ENCODE results near the gene ANO10.

Gene ANO10

GRCh38 chr3:43525941-43526607, 95.7 kb downstream of the ANO10 start:
- no peak for ATAC-seq (ENCODE audit: insufficient read depth, low read depth)
- H3K4me2 ChIP-seq (ENCODE audit: insufficient read depth, low read length) = no peak overlapping the region

GRCh38 chr3:43525386-43525785, 96.4 kb downstream of the ANO10 start:
- TF ChIP-seq CTCF (IDR thresholded peaks at IDR 0.05; ENCODE audit: borderline replicate concordance, extremely low read depth, low read length, poor library complexity, severe bottlenecking) (no peak), EZH2 (IDR thresholded peaks at IDR 0.05; ENCODE audit: borderline replicate concordance, low read depth, low read length, severe bottlenecking) (no peak)
- Histone ChIP-seq H3K4me1 (ENCODE audit: insufficient read depth, low read length) (no peaks in the 10 kb centered on the region), H3K4me2 (ENCODE audit: insufficient read depth, low read length) (no peak overlapping the region), H2AFZ (ENCODE audit: low read depth, low read length) (no peak overlapping the region), H3K9ac (ENCODE audit: low read depth, low read length) (no peak overlapping the region), H3K4me3 (ENCODE audit: low read depth in 1 of 2, low read length in 2 of 2) (no peak overlapping the region), H4K20me1 (ENCODE audit: insufficient read depth, low read length) (no peaks in the 10 kb centered on the region), H3K36me3 (ENCODE audit: insufficient read depth, low read length) (no peaks in the 10 kb centered on the region), H3K79me2 (ENCODE audit: insufficient read depth, low read length) (no peaks in the 10 kb centered on the region), H3K27me3 (ENCODE audit: insufficient read depth, low read length, poor library complexity) (no peaks in the 10 kb centered on the region), H3K27ac (ENCODE audit: low read length) (no peak overlapping the region), H3K9me3 (ENCODE audit: insufficient read depth, low read length, severe bottlenecking) (peaks cover 3% of the 10 kb centered on the region)
- DNase-seq (no peak), ATAC-seq (ENCODE audit: insufficient read depth, low read depth) (no peak)

More at GRCh38 chr3:43525941-43526607, 95.7 kb downstream of the ANO10 start:
- no peaks in the 10 kb centered on the region for H3K9me3 ChIP-seq (ENCODE audit: insufficient read depth, low read length, severe bottlenecking)
- no peak overlapping the region for H3K9ac ChIP-seq (ENCODE audit: low read depth, low read length)
- no peak overlapping the region for H3K4me3 ChIP-seq (ENCODE audit: low read depth in 1 of 2, low read length in 2 of 2)
- DNase-seq = no peak
- H2AFZ ChIP-seq (ENCODE audit: low read depth, low read length) = no peak overlapping the region
- no peaks in the 10 kb centered on the region for H3K36me3 ChIP-seq (ENCODE audit: insufficient read depth, low read length)
- H3K27ac ChIP-seq (ENCODE audit: low read length) = no peak overlapping the region
- no peaks in the 10 kb centered on the region for H3K79me2 ChIP-seq (ENCODE audit: insufficient read depth, low read length)
- H3K27me3 ChIP-seq (ENCODE audit: insufficient read depth, low read length, poor library complexity) = no peaks in the 10 kb centered on the region
- no peaks in the 10 kb centered on the region for H3K4me1 ChIP-seq (ENCODE audit: insufficient read depth, low read length)
- TF ChIP-seq EZH2 (IDR thresholded peaks at IDR 0.05; ENCODE audit: borderline replicate concordance, low read depth, low read length, severe bottlenecking) (no peak), CTCF (IDR thresholded peaks at IDR 0.05; ENCODE audit: borderline replicate concordance, extremely low read depth, low read length, poor library complexity, severe bottlenecking) (no peak)
- H4K20me1 ChIP-seq (ENCODE audit: insufficient read depth, low read length) = no peaks in the 10 kb centered on the region

- Histone ChIP-seq H3K4me2 (ENCODE audit: insufficient read depth, low read length) (no peak overlapping the region), H3K27me3 (ENCODE audit: insufficient read depth, low read length, poor library complexity) (no peaks in the 10 kb centered on the region), H3K9ac (ENCODE audit: low read depth, low read length) (no peak overlapping the region), H3K79me2 (ENCODE audit: insufficient read depth, low read length) (no peaks in the 10 kb centered on the region), H3K4me3 (ENCODE audit: low read depth in 1 of 2, low read length in 2 of 2) (no peak overlapping the region), H3K36me3 (ENCODE audit: insufficient read depth, low read length) (no peaks in the 10 kb centered on the region), H2AFZ (ENCODE audit: low read depth, low read length) (no peak overlapping the region), H4K20me1 (ENCODE audit: insufficient read depth, low read length) (no peaks in the 10 kb centered on the region), H3K9me3 (ENCODE audit: insufficient read depth, low read length, severe bottlenecking) (peaks cover 10% of the 10 kb centered on the region), H3K27ac (ENCODE audit: low read length) (no peak overlapping the region), H3K4me1 (ENCODE audit: insufficient read depth, low read length) (no peaks in the 10 kb centered on the region)
- TF ChIP-seq CTCF (IDR thresholded peaks at IDR 0.05; ENCODE audit: borderline replicate concordance, extremely low read depth, low read length, poor library complexity, severe bottlenecking) = no peak
- no peak for TF ChIP-seq EZH2 (IDR thresholded peaks at IDR 0.05; ENCODE audit: borderline replicate concordance, low read depth, low read length, severe bottlenecking)
- ATAC-seq (ENCODE audit: insufficient read depth, low read depth) = no peak
- DNase-seq = no peak
These were observed 98.3 kb downstream of the ANO10 start for GRCh38 chr3:43523454-43524053.

Data from DND-41 (cell line).